ENCODE results near the gene STAT6.

Gene STAT6

GRCh38 chr12:57145460-57146059, 34.4 kb upstream of the STAT6 start:
- no peaks in the 10 kb centered on the region for H3K9me3 ChIP-seq (ENCODE audit: low read length)
- TF ChIP-seq EZH2 (IDR thresholded peaks at IDR 0.05; ENCODE audit: borderline replicate concordance, low read length) = no peak
- TF ChIP-seq, protein P1, sequence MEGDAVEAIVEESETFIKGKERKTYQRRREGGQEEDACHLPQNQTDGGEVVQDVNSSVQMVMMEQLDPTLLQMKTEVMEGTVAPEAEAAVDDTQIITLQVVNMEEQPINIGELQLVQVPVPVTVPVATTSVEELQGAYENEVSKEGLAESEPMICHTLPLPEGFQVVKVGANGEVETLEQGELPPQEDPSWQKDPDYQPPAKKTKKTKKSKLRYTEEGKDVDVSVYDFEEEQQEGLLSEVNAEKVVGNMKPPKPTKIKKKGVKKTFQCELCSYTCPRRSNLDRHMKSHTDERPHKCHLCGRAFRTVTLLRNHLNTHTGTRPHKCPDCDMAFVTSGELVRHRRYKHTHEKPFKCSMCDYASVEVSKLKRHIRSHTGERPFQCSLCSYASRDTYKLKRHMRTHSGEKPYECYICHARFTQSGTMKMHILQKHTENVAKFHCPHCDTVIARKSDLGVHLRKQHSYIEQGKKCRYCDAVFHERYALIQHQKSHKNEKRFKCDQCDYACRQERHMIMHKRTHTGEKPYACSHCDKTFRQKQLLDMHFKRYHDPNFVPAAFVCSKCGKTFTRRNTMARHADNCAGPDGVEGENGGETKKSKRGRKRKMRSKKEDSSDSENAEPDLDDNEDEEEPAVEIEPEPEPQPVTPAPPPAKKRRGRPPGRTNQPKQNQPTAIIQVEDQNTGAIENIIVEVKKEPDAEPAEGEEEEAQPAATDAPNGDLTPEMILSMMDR (IDR thresholded peaks at IDR 0.05; ENCODE audit: low read length) = no peak
- no peaks in the 10 kb centered on the region for H3K27me3 ChIP-seq (ENCODE audit: insufficient read depth, low read length)
- H3K79me2 ChIP-seq (ENCODE audit: insufficient read depth, low read length) = no peaks in the 10 kb centered on the region
- no peaks in the 10 kb centered on the region for H3K4me1 ChIP-seq (ENCODE audit: insufficient read depth, low read length, severe bottlenecking)
- H3K27ac ChIP-seq (ENCODE audit: low read depth, low read length, poor library complexity, severe bottlenecking) = no peak overlapping the region
- no peak overlapping the region for H3K9ac ChIP-seq (ENCODE audit: low read length)
- H3K9me2 ChIP-seq (ENCODE audit: low read depth, low read length) = no peaks in the 10 kb centered on the region
- no peak overlapping the region for H3K4me2 ChIP-seq (ENCODE audit: low read length)
- H3K4me3 ChIP-seq (ENCODE audit: low read depth, low read length, poor library complexity, severe bottlenecking) = no peak overlapping the region
- H3K36me3 ChIP-seq (ENCODE audit: insufficient read depth, low read length) = no peaks in the 10 kb centered on the region
- no peak overlapping the region for H2AFZ ChIP-seq (ENCODE audit: low read length)
- no peaks in the 10 kb centered on the region for H4K20me1 ChIP-seq (ENCODE audit: insufficient read depth, low read length)
- no peaks in the 10 kb centered on the region for H3F3A ChIP-seq (ENCODE audit: insufficient read depth, low read length)

- H3K4me1 ChIP-seq (ENCODE audit: insufficient read depth, low read length, severe bottlenecking) = no peaks in the 10 kb centered on the region
- no peaks in the 10 kb centered on the region for H3K9me2 ChIP-seq (ENCODE audit: low read depth, low read length)
- H3F3A ChIP-seq (ENCODE audit: insufficient read depth, low read length) = no peaks in the 10 kb centered on the region
- H2AFZ ChIP-seq (ENCODE audit: low read length) = no peak overlapping the region
- no peaks in the 10 kb centered on the region for H3K9me3 ChIP-seq (ENCODE audit: low read length)
- H3K79me2 ChIP-seq (ENCODE audit: insufficient read depth, low read length) = no peaks in the 10 kb centered on the region
- H3K4me3 ChIP-seq (ENCODE audit: low read depth, low read length, poor library complexity, severe bottlenecking) = no peak overlapping the region
- TF ChIP-seq EZH2 (IDR thresholded peaks at IDR 0.05; ENCODE audit: borderline replicate concordance, low read length) = no peak
- TF ChIP-seq, protein P1 (IDR thresholded peaks at IDR 0.05; ENCODE audit: low read length) = no peak
- H3K27ac ChIP-seq (ENCODE audit: low read depth, low read length, poor library complexity, severe bottlenecking) = no peak overlapping the region
- no peaks in the 10 kb centered on the region for H4K20me1 ChIP-seq (ENCODE audit: insufficient read depth, low read length)
- H3K27me3 ChIP-seq (ENCODE audit: insufficient read depth, low read length) = no peaks in the 10 kb centered on the region
- H3K4me2 ChIP-seq (ENCODE audit: low read length) = no peak overlapping the region
- no peak overlapping the region for H3K9ac ChIP-seq (ENCODE audit: low read length)
- no peaks in the 10 kb centered on the region for H3K36me3 ChIP-seq (ENCODE audit: insufficient read depth, low read length)
These were observed 32.3 kb upstream of the STAT6 start for GRCh38 chr12:57143454-57143853.

- no peak overlapping the region for H3K9ac ChIP-seq (ENCODE audit: low read length)
- no peak for TF ChIP-seq EZH2 (IDR thresholded peaks at IDR 0.05; ENCODE audit: borderline replicate concordance, low read length)
- TF ChIP-seq, protein P1 (IDR thresholded peaks at IDR 0.05; ENCODE audit: low read length) = no peak
- no peak overlapping the region for H3K27ac ChIP-seq (ENCODE audit: low read depth, low read length, poor library complexity, severe bottlenecking)
- no peaks in the 10 kb centered on the region for H3K27me3 ChIP-seq (ENCODE audit: insufficient read depth, low read length)
- no peaks in the 10 kb centered on the region for H4K20me1 ChIP-seq (ENCODE audit: insufficient read depth, low read length)
- no peaks in the 10 kb centered on the region for H3K36me3 ChIP-seq (ENCODE audit: insufficient read depth, low read length)
- no peak overlapping the region for H3K4me2 ChIP-seq (ENCODE audit: low read length)
- H2AFZ ChIP-seq (ENCODE audit: low read length) = no peak overlapping the region
- H3K4me1 ChIP-seq (ENCODE audit: insufficient read depth, low read length, severe bottlenecking) = no peaks in the 10 kb centered on the region
- no peak overlapping the region for H3K4me3 ChIP-seq (ENCODE audit: low read depth, low read length, poor library complexity, severe bottlenecking)
- H3K9me3 ChIP-seq (ENCODE audit: low read length) = no peaks in the 10 kb centered on the region
- H3K79me2 ChIP-seq (ENCODE audit: insufficient read depth, low read length) = no peaks in the 10 kb centered on the region
- no peaks in the 10 kb centered on the region for H3K9me2 ChIP-seq (ENCODE audit: low read depth, low read length)
- H3F3A ChIP-seq (ENCODE audit: insufficient read depth, low read length) = no peaks in the 10 kb centered on the region
These were observed 31.6 kb upstream of the STAT6 start for GRCh38 chr12:57142727-57143126.
